ENCODE data around the gene CCDC127.

The CCDC127 gene

DNA sequence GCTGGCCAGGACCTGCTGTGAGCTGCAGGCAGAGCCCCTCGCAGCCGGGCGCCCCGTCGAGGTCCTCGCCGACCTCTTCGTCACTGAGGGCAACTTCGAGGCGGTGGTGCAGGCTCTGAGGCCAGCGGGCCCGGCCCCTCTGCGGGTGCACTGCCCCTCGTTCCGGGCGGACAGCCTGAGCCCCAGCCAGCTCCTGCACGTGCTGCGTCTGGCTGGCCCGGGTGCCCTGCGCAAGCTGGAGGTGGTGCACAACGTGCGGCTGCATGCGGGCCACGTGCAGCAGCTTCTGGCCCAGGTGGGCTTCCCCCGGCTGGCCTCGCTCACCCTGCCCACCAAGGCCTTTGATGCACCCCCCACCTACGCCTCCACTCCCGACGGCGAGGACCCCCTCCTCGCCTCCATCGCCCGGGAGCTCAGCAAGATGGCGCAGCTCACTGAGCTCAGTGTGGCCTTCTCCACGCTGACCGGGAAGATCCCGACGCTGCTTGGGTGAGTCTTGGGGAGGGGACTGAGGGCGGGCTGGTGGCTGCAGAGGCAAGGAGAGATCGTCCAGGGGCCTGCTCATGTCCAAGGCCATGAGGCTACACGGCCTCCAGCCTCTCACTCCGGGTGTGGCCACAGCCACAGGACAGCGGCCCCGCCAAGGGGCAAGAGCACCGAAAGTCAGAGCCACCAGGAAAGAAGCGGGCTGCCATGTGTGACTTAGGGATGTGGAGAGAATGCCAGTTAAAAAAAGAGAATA is 25.8 kb downstream of the CCDC127 start:
- no peak overlapping the region for H3K4me3 ChIP-seq (ENCODE audit: low read depth, low read length)
- TF ChIP-seq CTCF (IDR thresholded peaks at IDR 0.05; ENCODE audit: insufficient read depth, low read depth, low read length, missing control alignments), result no peak
- no peak for DNase-seq (ENCODE audit: low read depth)

GRCh38 chr5:191036-191948 is 26.7 kb downstream of the CCDC127 start, which contains the start of gene LRRC14B:
Gene LRRC14B (plus strand): TSS chr5:191495. CDS start chr5:191539, 44 bp downstream.
- no peak for TF ChIP-seq CTCF (IDR thresholded peaks at IDR 0.05; ENCODE audit: insufficient read depth, low read depth, low read length, missing control alignments)
- DNase-seq (ENCODE audit: low read depth), result peak; percentile 43
- no peak within 1 kb of the TSS for H3K4me3 ChIP-seq (ENCODE audit: low read depth, low read length)

DNA sequence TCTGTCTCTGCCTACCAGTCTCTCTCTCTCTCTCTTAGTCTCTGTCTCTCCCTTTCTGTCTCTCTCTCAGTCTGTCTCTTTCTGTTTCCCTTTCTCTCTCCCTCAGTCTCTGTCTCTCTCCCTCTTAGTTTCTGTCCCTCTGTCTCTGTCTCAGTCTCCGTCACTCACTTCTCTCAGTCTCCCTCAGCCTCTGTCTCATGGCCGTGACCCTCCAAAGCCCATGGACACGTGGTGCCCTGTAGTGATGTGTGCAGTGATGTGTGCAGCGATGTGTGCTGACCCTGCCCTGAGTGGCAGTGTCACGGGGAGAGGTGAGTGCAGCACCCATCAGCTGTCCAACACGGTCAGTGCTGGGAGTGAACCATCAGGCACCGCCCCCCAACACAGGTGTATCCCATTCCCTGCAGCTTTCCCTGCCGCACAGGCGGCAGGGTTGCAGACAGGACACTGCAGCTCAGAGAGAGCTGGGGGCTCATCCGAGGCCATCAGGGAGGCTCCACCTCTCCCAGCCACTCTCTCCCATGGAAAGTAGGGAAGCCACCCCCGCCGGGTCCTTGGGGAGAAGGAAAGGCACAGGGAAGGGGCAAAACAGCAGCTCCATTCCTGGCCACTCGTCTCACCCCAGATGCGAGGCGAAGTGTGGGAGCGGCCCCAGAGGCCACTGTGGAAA is 27.5 kb downstream of the CCDC127 start:
- DNase-seq (ENCODE audit: low read depth), result peak; percentile 30
- no peak overlapping the region for H3K4me3 ChIP-seq (ENCODE audit: low read depth, low read length)
- no peak for TF ChIP-seq CTCF (IDR thresholded peaks at IDR 0.05; ENCODE audit: insufficient read depth, low read depth, low read length, missing control alignments)

DNA sequence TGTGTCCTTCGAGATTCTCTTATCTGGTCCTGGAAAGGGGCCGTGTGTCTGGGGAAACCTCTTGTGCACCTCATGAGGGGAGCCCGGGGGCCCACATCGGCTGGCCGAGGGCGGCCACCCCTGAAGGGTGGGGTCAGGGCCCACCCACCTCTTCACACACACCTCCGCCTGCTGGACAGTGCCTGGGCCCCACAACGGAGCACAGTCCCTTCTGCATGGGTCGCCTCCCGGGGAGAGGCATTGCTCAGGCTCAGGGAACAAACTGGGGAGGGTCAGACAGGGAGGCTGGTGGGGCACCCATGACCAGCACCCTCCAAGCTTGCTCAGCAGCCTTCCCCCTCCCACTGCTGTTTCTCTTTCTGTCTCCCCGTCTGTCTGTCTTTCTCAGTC is 28.0 kb downstream of the CCDC127 start:
- no peak for TF ChIP-seq CTCF (IDR thresholded peaks at IDR 0.05; ENCODE audit: insufficient read depth, low read depth, low read length, missing control alignments)
- H3K4me3 ChIP-seq (ENCODE audit: low read depth, low read length), result no peak overlapping the region
- no peak for DNase-seq (ENCODE audit: low read depth)

GRCh38 chr5:189486-189885 is 28.5 kb downstream of the CCDC127 start:
- TF ChIP-seq CTCF (IDR thresholded peaks at IDR 0.05; ENCODE audit: insufficient read depth, low read depth, low read length, missing control alignments), result no peak
- no peak overlapping the region for H3K4me3 ChIP-seq (ENCODE audit: low read depth, low read length)
- DNase-seq (ENCODE audit: low read depth), result no peak

GRCh38 chr5:188488-189481 is 29.2 kb downstream of the CCDC127 start:
- H3K4me3 ChIP-seq (ENCODE audit: low read depth, low read length), result no peak overlapping the region
- TF ChIP-seq CTCF (IDR thresholded peaks at IDR 0.05; ENCODE audit: insufficient read depth, low read depth, low read length, missing control alignments), result peak; percentile 97
- peak; percentile 90 for DNase-seq (ENCODE audit: low read depth)

Measured in GM12865 (cell line).